H1 (cell line): Measurements from ENCODE around the gene PLXNA4. TPM values are rescaled to one million over a fixed set of nuclear protein-coding genes. Genes with fewer than 3 reads are reported as not detected.

ENCODE experiments used
- CTCF ChIA-PET: fragments of 300-600 bp; sonication (Branson Sonifier 250); formaldehyde crosslinking; loops from one replicate; lab custom pipeline; 2021; ENCODE audit not compliant: partially characterized antibody; lab: Charles Lee
- POLR2A ChIA-PET: fragments of 300-600 bp; sonication (Branson Sonifier 250); formaldehyde crosslinking; loops from one replicate; lab custom pipeline; 2021; ENCODE audit warnings: inconsistent platforms; ENCODE audit not compliant: partially characterized antibody; lab: Charles Lee
- DNase-seq, 2 experiments: peaks; one replicate each; pipeline versions ENCODE4 v3.0.0 to v3.0.0-alpha.2; 2010 to 2022; ENCODE audit warnings: low spot score in 2 of 2, low read depth in 1 of 2, mixed read lengths in 1 of 2
- FAIRE-seq: peaks from 2 replicates; lab custom pipeline; 2011; peaks lifted over from hg19 to GRCh38; lab: Jason Lieb, UNC
- H2AFZ ChIP-seq: 2 replicates; pipeline ENCODE4 v1.8.1; 2012; ENCODE audit warnings: low read length, inconsistent platforms
- H2AK5ac ChIP-seq: 2 replicates; pipeline ENCODE4 v1.6.1; 2013; ENCODE audit warnings: low read depth, low read length
- H2BK120ac ChIP-seq: replicated peaks from 2 replicates; pipeline ENCODE3; 2013; ENCODE audit warnings: low read depth, low read length, inconsistent platforms
- H2BK12ac ChIP-seq: 2 replicates; pipeline ENCODE4 v1.6.1; 2013; ENCODE audit warnings: low read depth, low read length
- H2BK15ac ChIP-seq: 2 replicates; pipeline ENCODE4 v1.6.1; 2013; ENCODE audit warnings: low read length
- H2BK20ac ChIP-seq: 2 replicates; pipeline ENCODE4 v1.6.1; 2013; ENCODE audit warnings: low read length
- H2BK5ac ChIP-seq: 2 replicates; pipeline ENCODE4 v1.6.1; 2013; ENCODE audit warnings: low read depth, low read length
- H3K14ac ChIP-seq: 2 replicates; pipeline ENCODE4 v1.6.1; 2013; ENCODE audit warnings: inconsistent platforms; ENCODE audit not compliant: insufficient read length
- H3K18ac ChIP-seq: 2 replicates; pipeline ENCODE4 v1.6.1; 2013; ENCODE audit warnings: low read length; ENCODE audit errors: extremely low read depth
- H3K23ac ChIP-seq: 2 replicates; pipeline ENCODE4 v1.6.1; 2013; ENCODE audit warnings: inconsistent platforms; ENCODE audit not compliant: insufficient read length
- H3K23me2 ChIP-seq: 2 replicates; pipeline ENCODE4 v1.6.1; 2013; ENCODE audit warnings: low read depth, low read length
- H3K27ac ChIP-seq: 2 replicates; pipeline ENCODE4 v1.6.1; 2011; ENCODE audit warnings: low read depth, low read length, inconsistent platforms
- H3K27me3 ChIP-seq, 4 experiments: replicated peaks in 1 of 4; 1 replicate in 1 of 4; 2 replicates in 3 of 4; pipeline versions ENCODE4 v1.6.1 to v1.8.1; 2011 to 2013; ENCODE audit warnings: low read length in 3 of 4, mild to moderate bottlenecking in 3 of 4, inconsistent platforms in 2 of 4, mixed read lengths in 2 of 4, moderate library complexity in 1 of 4; ENCODE audit not compliant: control insufficient read depth in 3 of 4, insufficient read depth in 3 of 4; ENCODE audit errors: extremely low read depth in 1 of 4
- H3K36me3 ChIP-seq, 4 experiments: 2 replicates each; pipeline versions ENCODE4 v1.6.1 to v1.8.1; 2011 to 2013; ENCODE audit warnings: mild to moderate bottlenecking in 4 of 4, low read length in 3 of 4, moderate library complexity in 2 of 4, control low read depth in 1 of 4, inconsistent platforms in 1 of 4; ENCODE audit not compliant: insufficient read depth in 4 of 4, control insufficient read depth in 2 of 4
- H3K4ac ChIP-seq: replicated peaks from 2 replicates; pipeline ENCODE3; 2013; ENCODE audit warnings: low read length, low read depth, mixed read lengths, inconsistent platforms; ENCODE audit not compliant: insufficient read length
- H3K4me1 ChIP-seq, 4 experiments: replicated peaks in 1 of 4; 1 replicate in 1 of 4; 2 replicates in 3 of 4; pipeline versions ENCODE4 v1.6.1 to v1.8.1; 2011 to 2013; ENCODE audit warnings: low read length in 3 of 4, inconsistent platforms in 2 of 4, mixed read lengths in 1 of 4; ENCODE audit not compliant: insufficient read depth in 4 of 4, control insufficient read depth in 3 of 4
- H3K4me2 ChIP-seq, 2 experiments: 2 replicates each; pipeline versions ENCODE4 v1.6.1 to v1.8.1; 2011 to 2013; ENCODE audit warnings: low read depth in 2 of 2, low read length in 2 of 2, control low read depth in 1 of 2, inconsistent platforms in 1 of 2, mild to moderate bottlenecking in 1 of 2; ENCODE audit not compliant: insufficient read depth in 1 of 2
- H3K4me3 ChIP-seq, 4 experiments: fragments of 200-600, 300-600 bp in 1 of 4; sonication (generic), shearing (Covaris generic), sonication (Bioruptor Twin) in 1 of 4; 2 replicates each; pipeline versions ENCODE4 v1.5.1 to v1.8.1; 2011 to 2016; ENCODE audit warnings: low read length in 4 of 4, low read depth in 3 of 4, control low read depth in 2 of 4, inconsistent platforms in 2 of 4, mild to moderate bottlenecking in 2 of 4, mixed read lengths in 1 of 4, moderate library complexity in 1 of 4; ENCODE audit not compliant: insufficient read depth in 2 of 4; ENCODE audit errors: extremely low read depth in 1 of 4
- H3K56ac ChIP-seq: replicated peaks from 2 replicates; pipeline ENCODE3; 2013; ENCODE audit warnings: low read depth, mild to moderate bottlenecking, mixed read lengths, low read length, inconsistent platforms; ENCODE audit not compliant: insufficient read length
- H3K79me1 ChIP-seq: 2 replicates; pipeline ENCODE4 v1.6.1; 2013; ENCODE audit warnings: low read depth, low read length, control low read depth
- H3K79me2 ChIP-seq, 2 experiments: 2 replicates each; pipeline versions ENCODE4 v1.6.1 to v1.8.1; 2012 to 2013; ENCODE audit warnings: low read length in 2 of 2, mild to moderate bottlenecking in 2 of 2, inconsistent platforms in 1 of 2; ENCODE audit not compliant: insufficient read depth in 2 of 2, control insufficient read depth in 1 of 2
- H3K9ac ChIP-seq, 4 experiments: replicated peaks in 1 of 4; 1 replicate in 1 of 4; 2 replicates in 3 of 4; pipeline versions ENCODE4 v1.6.1 to v1.8.1; 2011 to 2013; ENCODE audit warnings: low read depth in 3 of 4, low read length in 3 of 4, control low read depth in 2 of 4, mild to moderate bottlenecking in 2 of 4, moderate library complexity in 2 of 4, inconsistent platforms in 1 of 4; ENCODE audit errors: extremely low read depth in 1 of 4
- H3K9me3 ChIP-seq, 2 experiments: 2 replicates each; pipeline versions ENCODE4 v1.6.1 to v1.8.1; 2012 to 2013; ENCODE audit warnings: mild to moderate bottlenecking in 2 of 2, moderate library complexity in 2 of 2, control low read depth in 1 of 2, inconsistent platforms in 1 of 2, low read depth in 1 of 2, low read length in 1 of 2, mixed read lengths in 1 of 2; ENCODE audit not compliant: insufficient read depth in 2 of 2
- H4K20me1 ChIP-seq, 2 experiments: replicated peaks in 1 of 2; 2 replicates each; pipeline versions ENCODE3 to v1.8.1; 2011 to 2013; ENCODE audit warnings: inconsistent platforms in 2 of 2, low read length in 2 of 2, mild to moderate bottlenecking in 1 of 2; ENCODE audit not compliant: insufficient read depth in 2 of 2, control insufficient read depth in 1 of 2
- H4K5ac ChIP-seq: 2 replicates; pipeline ENCODE4 v1.6.1; 2013; ENCODE audit warnings: low read length, low read depth, mixed read lengths, inconsistent platforms; ENCODE audit not compliant: insufficient read length
- H4K8ac ChIP-seq: 2 replicates; pipeline ENCODE4 v1.8.0; 2013; ENCODE audit warnings: mild to moderate bottlenecking, moderate library complexity, low read length, inconsistent platforms; ENCODE audit not compliant: insufficient read depth; ENCODE audit errors: extremely low read depth
- H4K91ac ChIP-seq: replicated peaks from 2 replicates; pipeline ENCODE3; 2013; ENCODE audit warnings: low read length, mixed read lengths, inconsistent platforms; ENCODE audit not compliant: insufficient read length
- BACH1 ChIP-seq: IDR thresholded peaks from 2 replicates; pipeline ENCODE4 v1.6.1; 2012; ENCODE audit warnings: low read length, improper control_type of control experiment
- CTCF ChIP-seq, 3 experiments: IDR thresholded peaks; 1 replicate in 2 of 3; 2 replicates in 1 of 3; pipeline versions ENCODE4 v1.5.1 to v1.6.1; 2011; ENCODE audit warnings: low read length in 3 of 3, mild to moderate bottlenecking in 3 of 3, inconsistent platforms in 2 of 3, low read depth in 1 of 3, moderate library complexity in 1 of 3; ENCODE audit not compliant: insufficient read depth in 1 of 3; ENCODE audit errors: control extremely low read depth in 1 of 3
- EP300 ChIP-seq, 2 experiments: IDR thresholded peaks; 1 replicate in 1 of 2; 2 replicates in 1 of 2; pipeline ENCODE4 v1.6.1; 2011 to 2012; ENCODE audit warnings: low read depth in 2 of 2, low read length in 2 of 2, mild to moderate bottlenecking in 2 of 2, borderline replicate concordance in 1 of 2, inconsistent platforms in 1 of 2, moderate library complexity in 1 of 2
- KDM1A ChIP-seq: fragments of 200-600, 300-600 bp; sonication (generic); IDR thresholded peaks from 2 replicates; pipeline ENCODE4 v1.7.1; 2016; ENCODE audit warnings: mild to moderate bottlenecking, low read length, borderline replicate concordance
- MAFK ChIP-seq: IDR thresholded peaks from 2 replicates; pipeline ENCODE4 v1.6.1; 2012; ENCODE audit warnings: low read depth, mild to moderate bottlenecking, improper control_type of control experiment, low read length
- RAD21 ChIP-seq, 2 experiments: IDR thresholded peaks in 1 of 2; conservative IDR thresholded peaks in 1 of 2; 2 replicates each; pipeline ENCODE4 v1.6.1; 2011; ENCODE audit warnings: low read depth in 2 of 2, low read length in 2 of 2, improper control_type of control experiment in 1 of 2, inconsistent platforms in 1 of 2, mild to moderate bottlenecking in 1 of 2, moderate library complexity in 1 of 2
- YY1 ChIP-seq: IDR thresholded peaks from 2 replicates; pipeline ENCODE4 v1.6.1; 2011; ENCODE audit warnings: low read depth, mild to moderate bottlenecking, low read length
- WGBS, 2 experiments: shearing (Covaris generic) in 1 of 2; methylation state at CpG; one replicate each; pipeline versions ENCODE4 v1.1.6 to v1.1.7; 2013 to 2015; ENCODE audit warnings: low lambda C conversion rate in 2 of 2, mixed read lengths in 2 of 2, inconsistent platforms in 1 of 2, low coverage in 1 of 2, missing lambda C conversion rate in 1 of 2; ENCODE audit not compliant: insufficient replicate concordance in 2 of 2, insufficient coverage in 1 of 2, insufficient read length in 1 of 2; ENCODE audit errors: extremely low coverage in 1 of 2, missing lambda C conversion rate in 1 of 2; 5-methylcytosine and 5-hydroxymethylcytosine counted together
- polyA plus RNA-seq, 7 experiments: library from polyadenylated mRNA; depleted of rRNA in 3 of 7; stranded (reverse) in 5 of 7; unstranded in 2 of 7; fragments of >200 nt in 5 of 7; fragments of 200-250 nt in 2 of 7; gene quantifications; 1 replicate in 5 of 7; 2 replicates in 1 of 7; 4 replicates in 1 of 7; pipeline versions ENCODE4 v1.2.1 to v1.2.3, GENCODE V29; 2011 to 2013; ENCODE audit warnings: missing spikeins in 2 of 7, mixed read lengths in 2 of 7
- total RNA-seq: library from RNA; stranded (reverse); fragmentation: NEBNext Ultra II Directional; extraction: Animal tissue kit (Norgen Biotek cat#: 25700); gene quantifications from 2 replicates; pipeline ENCODE4 v1.2.1, GENCODE V29; 2021

PLXNA4 gene
- total and polyA plus RNA-seq, 2 of the 8 experiments (the other 6 are each of a cell fraction or from before 2014, with no cell fraction given): 0.76 to 0.79 TPM

- Histone ChIP-seq H3K4me2 (no peak overlapping the region), H3K56ac (no peak overlapping the region), H3K27ac (no peak overlapping the region), H2AFZ (no peak overlapping the region), H3K79me1 (no peaks in the 10 kb centered on the region), H4K8ac (no peak overlapping the region), H3K4ac (no peak overlapping the region), H3K79me2 (no peaks in the 10 kb centered on the region), H3K23me2 (no peaks in the 10 kb centered on the region), H3K36me3 (no peaks in the 10 kb centered on the region), H4K91ac (no peak overlapping the region), H2BK120ac (no peak overlapping the region), H3K4me1 (0 out of 7 replicates have a peak, but pooled peaks cover 0 to 3% (median 0%) of the 10 kb centered on the region in 4 experiments), H4K5ac (no peak overlapping the region), H3K18ac (no peak overlapping the region), H3K27me3 (no peaks in the 10 kb centered on the region), H2BK15ac (no peak overlapping the region), H3K9me3 (no peaks in the 10 kb centered on the region), H2BK20ac (no peak overlapping the region), H2BK5ac (no peak overlapping the region), H2AK5ac (peak overlapping the region; percentile 57), H4K20me1 (no peaks in the 10 kb centered on the region), H3K14ac (no peak overlapping the region), H2BK12ac (0 out of 2 replicates have a peak overlapping the region, but pooled peaks have one; percentile 27), H3K9ac (no peak overlapping the region), H3K23ac (no peak overlapping the region), H3K4me3 (no peak overlapping the region)
- FAIRE-seq (peak; percentile 85), DNase-seq (no peak)
- 84% methylated on average over 7 of the region's 7 CpGs; no CpG with 5 or more reads in 1 of the 2 experiments for WGBS, 2 experiments
- POLR2A ChIA-PET: interaction anchor here (0.7 kb wide), 1 partner anchor 106 kb away, joined by 3 read pairs; no protein-coding TSS in a partner anchor
- TF ChIP-seq EP300 (IDR thresholded peaks at IDR 0.05; ENCODE audit: borderline replicate concordance in 1 of 2, low read depth in 2 of 2, low read length in 2 of 2): no peak
- TF ChIP-seq MAFK: no peak
- TF ChIP-seq YY1: no peak
- TF ChIP-seq BACH1: no peak
- TF ChIP-seq KDM1A: 0 out of 2 replicates have a peak, but pooled peaks have one; percentile 42
- peak in 2 of 3 experiments; percentile 57 to 58; a peak in 3 of 4 replicates for TF ChIP-seq CTCF (IDR thresholded peaks at IDR 0.05; ENCODE audit: control extremely low read depth in 1 of 3, insufficient read depth in 1 of 3, low read depth in 1 of 3, low read length in 3 of 3)
- TF ChIP-seq RAD21 (IDR thresholded peaks at IDR 0.05 in 1 of 2, conservative IDR thresholded peaks at IDR 0.05 in 1 of 2; ENCODE audit: low read depth in 2 of 2, low read length in 2 of 2): peak; percentile 78 to 79
- CTCF ChIA-PET: interaction anchor here (0.6 to 1.9 kb wide), 17 partner anchors 9 to 618 kb away, joined by 3 to 9 read pairs (median 4); no protein-coding TSS in a partner anchor
Measured at GRCh38 chr7:132394283-132395198, 181.7 kb downstream of the PLXNA4 start.
